Esophagus squamous epithelium (tissue), 5 donors: ENCODE measurements around the gene ACP7. TPM values are rescaled to one million over a fixed set of nuclear protein-coding genes. Genes with fewer than 3 reads are reported as not detected.

Source experiments
- DNase-seq: peaks from one replicate; lab custom pipeline; 2025; lab: John Stamatoyannopoulos, UW
- H3K27ac ChIP-seq, 4 donors: fragments of 200-600 bp; sonication (generic); one replicate each; pipeline ENCODE4 v1.5.1; 2016 to 2019; ENCODE audit warnings: mild to moderate bottlenecking in 1 of 4
- H3K27me3 ChIP-seq, 4 donors: fragments of 200-600 bp; sonication (generic); 1 replicate in 3 of 4; 2 replicates in 1 of 4; pipeline versions ENCODE4 v1.5.1 to v1.6.0; 2017 to 2021; ENCODE audit warnings: antibody characterized with exemption in 1 of 4
- H3K36me3 ChIP-seq, 3 donors: fragments of 200-600 bp; sonication (generic); one replicate each; pipeline ENCODE4 v1.5.1; 2016 to 2019
- H3K4me1 ChIP-seq, 3 donors: fragments of 200-600 bp; sonication (generic); one replicate each; pipeline ENCODE4 v1.5.1; 2017 to 2019
- H3K4me3 ChIP-seq, 4 donors: fragments of 200-600 bp; sonication (generic); 1 replicate in 3 of 4; 2 replicates in 1 of 4; pipeline ENCODE4 v1.5.1; 2016 to 2019; ENCODE audit warnings: mild to moderate bottlenecking in 2 of 4, moderate library complexity in 1 of 4
- H3K9me3 ChIP-seq, 3 donors: fragments of 200-600 bp; sonication (generic); one replicate each; pipeline ENCODE4 v1.5.1; 2016 to 2019
- POLR2A ChIP-seq, 4 donors: fragments of 450-650 bp; IDR thresholded peaks; one replicate each; pipeline ENCODE4 v1.6.1; 2017; ENCODE audit warnings: antibody characterized with exemption in 4 of 4, mild to moderate bottlenecking in 4 of 4, moderate library complexity in 3 of 4
- WGBS, 2 donors: methylation state at CpG; one replicate each; pipeline ENCODE4 v1.1.5; 2018; 5-methylcytosine and 5-hydroxymethylcytosine counted together
- intact Hi-C: fragments of 100-400 bp; cut with DNase I; formaldehyde crosslinking; loops from one replicate; pipeline ENCODE4 v1.15.0; 2022
- total RNA-seq, 4 donors: library from RNA; depleted of rRNA; stranded (reverse); fragments of >200 nt; gene quantifications; one replicate each; pipeline ENCODE4 v1.1.0, GENCODE V29; 2016
- TF ChIP-seq, protein P1 (sequence below), 6 experiments: fragments of 450-650 bp in 4 of 6; fragments of 200-600 bp in 2 of 6; sonication (generic) in 2 of 6; IDR thresholded peaks; one replicate each; pipeline ENCODE4 v1.5.1; 2016 to 2019; ENCODE audit warnings: antibody characterized with exemption in 6 of 6, mild to moderate bottlenecking in 4 of 6, moderate library complexity in 4 of 6
- donor health status: DM: yes; HTN: yes; CAD: no.

Gene ACP7
- total RNA-seq, 4 donors from 2014 or later, result 0.19 to 0.57 (median 0.40) TPM; not detected in 1

DNA sequence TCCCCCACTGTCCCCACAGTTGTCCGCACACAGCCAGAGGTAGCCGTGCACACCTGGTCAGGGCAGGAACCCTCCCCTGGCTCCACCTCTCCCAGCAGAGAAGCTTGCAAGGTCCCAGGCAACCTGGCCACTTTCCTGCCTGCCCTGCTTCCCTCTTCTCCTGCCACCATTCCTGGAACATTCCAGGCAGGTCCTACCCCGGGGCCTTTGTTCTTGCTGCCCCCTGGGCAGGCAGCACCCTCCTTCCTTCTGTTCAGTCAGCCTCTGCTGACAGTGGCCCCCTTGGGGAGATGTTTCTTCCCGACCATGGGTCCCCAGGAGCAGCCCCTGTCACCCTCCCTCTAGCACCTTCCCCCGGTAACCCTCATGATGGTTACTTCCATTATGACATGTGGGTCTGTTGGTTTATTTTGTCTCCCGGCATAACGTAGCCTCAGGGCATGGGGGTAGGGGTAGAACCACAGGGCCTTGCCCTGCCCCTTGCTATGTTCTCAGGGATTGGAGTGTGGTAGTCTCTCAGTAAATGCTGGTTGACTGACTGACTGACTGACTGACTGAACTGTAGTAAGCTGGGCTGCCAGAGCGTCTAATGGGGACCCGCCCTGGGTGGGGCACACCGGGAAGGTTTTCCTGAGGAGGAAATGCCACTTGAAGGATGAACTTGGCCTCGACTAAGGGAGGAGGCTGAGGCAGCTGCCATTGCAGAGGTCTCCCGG lies 52.2 kb downstream of the ACP7 start:
- Histone ChIP-seq H3K27me3 (no peaks in the 10 kb centered on the region), H3K36me3 (no peaks in the 10 kb centered on the region), H3K4me3 (no peak overlapping the region), H3K9me3 (no peaks in the 10 kb centered on the region), H3K27ac (peak overlapping the region; percentile 39 to 68 (median 60)), H3K4me1 (peaks cover 37 to 81% (median 46%) of the 10 kb centered on the region in 3 donors)
- 50 to 68% methylated on average over 8 to 9 of the region's 12 CpGs for WGBS, 2 donors
- intact Hi-C loops, result no loop called here
- TF ChIP-seq POLR2A (IDR thresholded peaks at IDR 0.05), result no peak
- TF ChIP-seq, protein P1, sequence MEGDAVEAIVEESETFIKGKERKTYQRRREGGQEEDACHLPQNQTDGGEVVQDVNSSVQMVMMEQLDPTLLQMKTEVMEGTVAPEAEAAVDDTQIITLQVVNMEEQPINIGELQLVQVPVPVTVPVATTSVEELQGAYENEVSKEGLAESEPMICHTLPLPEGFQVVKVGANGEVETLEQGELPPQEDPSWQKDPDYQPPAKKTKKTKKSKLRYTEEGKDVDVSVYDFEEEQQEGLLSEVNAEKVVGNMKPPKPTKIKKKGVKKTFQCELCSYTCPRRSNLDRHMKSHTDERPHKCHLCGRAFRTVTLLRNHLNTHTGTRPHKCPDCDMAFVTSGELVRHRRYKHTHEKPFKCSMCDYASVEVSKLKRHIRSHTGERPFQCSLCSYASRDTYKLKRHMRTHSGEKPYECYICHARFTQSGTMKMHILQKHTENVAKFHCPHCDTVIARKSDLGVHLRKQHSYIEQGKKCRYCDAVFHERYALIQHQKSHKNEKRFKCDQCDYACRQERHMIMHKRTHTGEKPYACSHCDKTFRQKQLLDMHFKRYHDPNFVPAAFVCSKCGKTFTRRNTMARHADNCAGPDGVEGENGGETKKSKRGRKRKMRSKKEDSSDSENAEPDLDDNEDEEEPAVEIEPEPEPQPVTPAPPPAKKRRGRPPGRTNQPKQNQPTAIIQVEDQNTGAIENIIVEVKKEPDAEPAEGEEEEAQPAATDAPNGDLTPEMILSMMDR (IDR thresholded peaks at IDR 0.05), result no peak
- DNase-seq, result no peak

DNA sequence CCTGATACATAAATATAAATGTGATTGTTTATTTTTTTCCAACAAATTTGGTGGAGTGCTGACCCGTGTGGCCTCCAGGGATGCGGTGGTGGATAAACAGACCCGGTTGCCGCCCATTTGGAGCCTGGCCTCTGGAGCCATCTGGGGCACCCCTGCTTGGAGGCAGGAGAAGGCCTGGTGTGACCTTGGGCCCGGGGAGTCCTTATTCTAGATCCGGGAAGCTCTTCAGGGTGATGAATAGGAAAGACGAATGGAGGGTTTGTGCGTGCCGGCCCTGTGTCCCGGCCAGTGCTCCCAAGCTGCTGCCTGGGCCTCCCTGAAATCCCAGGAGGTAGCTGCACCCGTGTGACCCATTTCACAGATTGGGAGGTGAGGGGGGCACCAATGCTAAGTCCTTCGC lies 53.0 kb downstream of the ACP7 start:
- H3K27ac ChIP-seq, result peak overlapping the region in 2 of 4 donors; percentile 53 to 68
- H3K4me3 ChIP-seq, result no peak overlapping the region
- WGBS, 2 donors, result 73 to 81% methylated on average over 6 to 10 of the region's 12 CpGs

DNA sequence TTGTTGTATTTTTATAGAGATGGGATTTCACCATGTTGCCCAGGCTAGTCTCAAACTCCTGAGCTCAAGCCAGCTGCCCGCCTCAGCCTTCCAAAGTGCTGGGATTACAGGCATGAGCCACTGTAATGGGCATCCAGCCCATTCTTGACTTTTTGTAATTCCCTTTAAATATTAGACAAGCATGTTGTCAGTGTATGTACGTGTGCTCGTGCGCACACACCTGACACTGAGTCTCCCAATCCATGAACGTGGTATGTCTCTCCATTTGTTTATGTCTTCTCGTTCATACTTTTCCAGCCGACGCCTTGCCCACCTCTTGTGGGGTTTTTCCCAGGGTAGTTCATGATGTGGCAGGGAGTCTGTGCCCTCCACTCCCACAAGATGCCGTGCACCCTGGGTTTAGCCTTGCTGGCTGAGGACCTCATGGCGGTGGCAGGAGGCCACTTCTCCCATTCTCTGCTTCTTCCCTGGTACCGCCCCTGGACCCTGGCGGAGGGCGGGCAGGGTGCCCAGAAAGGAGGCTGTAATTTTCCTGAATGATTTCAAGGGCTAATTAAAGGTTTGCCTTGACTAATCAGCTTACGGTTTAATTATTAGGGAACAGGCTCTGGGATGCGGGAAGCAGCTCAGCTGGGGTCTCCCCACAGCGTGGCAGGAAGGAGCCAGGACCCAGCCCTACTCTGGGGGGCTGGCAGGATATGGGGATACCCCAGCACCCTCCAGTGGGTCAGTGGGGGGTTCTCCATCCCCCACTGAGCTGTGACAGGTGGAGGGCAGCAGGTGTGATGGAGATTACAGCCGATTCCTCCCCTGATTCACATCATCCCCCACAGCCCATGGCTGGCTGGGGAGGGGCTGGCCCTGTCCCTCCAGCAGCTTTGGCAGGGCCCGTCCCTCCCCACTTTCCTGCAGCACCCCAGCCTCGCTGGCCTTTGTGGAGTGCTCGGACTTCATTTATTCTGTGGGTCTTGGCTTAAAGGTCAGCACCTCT lies 54.3 kb downstream of the ACP7 start:
- intact Hi-C loops, result no loop called here
- H3K4me1 ChIP-seq, result peaks cover 19 to 68% (median 33%) of the 10 kb centered on the region in 3 donors
- H3K27ac ChIP-seq, result peak overlapping the region in 1 of 4 donors; percentile 15
- no peak for DNase-seq
- no peaks in the 10 kb centered on the region for H3K36me3 ChIP-seq
- no peak overlapping the region for H3K4me3 ChIP-seq
- TF ChIP-seq, protein P1 (IDR thresholded peaks at IDR 0.05), result no peak
- TF ChIP-seq POLR2A (IDR thresholded peaks at IDR 0.05), result no peak
- WGBS, 2 donors, result 86% methylated on average over 11 to 14 of the region's 20 CpGs
- H3K27me3 ChIP-seq, result no peaks in the 10 kb centered on the region
- no peaks in the 10 kb centered on the region for H3K9me3 ChIP-seq

More for the DNA sequence above, 53.0 kb downstream of the ACP7 start:
- Histone ChIP-seq H3K9me3 (no peaks in the 10 kb centered on the region), H3K36me3 (no peaks in the 10 kb centered on the region), H3K27me3 (no peaks in the 10 kb centered on the region), H3K4me1 (peaks cover 30 to 75% (median 39%) of the 10 kb centered on the region in 3 donors)
- DNase-seq, result no peak
- intact Hi-C loops, result no loop called here
- no peak for TF ChIP-seq POLR2A (IDR thresholded peaks at IDR 0.05)
- TF ChIP-seq, protein P1 (IDR thresholded peaks at IDR 0.05), result no peak

DNA sequence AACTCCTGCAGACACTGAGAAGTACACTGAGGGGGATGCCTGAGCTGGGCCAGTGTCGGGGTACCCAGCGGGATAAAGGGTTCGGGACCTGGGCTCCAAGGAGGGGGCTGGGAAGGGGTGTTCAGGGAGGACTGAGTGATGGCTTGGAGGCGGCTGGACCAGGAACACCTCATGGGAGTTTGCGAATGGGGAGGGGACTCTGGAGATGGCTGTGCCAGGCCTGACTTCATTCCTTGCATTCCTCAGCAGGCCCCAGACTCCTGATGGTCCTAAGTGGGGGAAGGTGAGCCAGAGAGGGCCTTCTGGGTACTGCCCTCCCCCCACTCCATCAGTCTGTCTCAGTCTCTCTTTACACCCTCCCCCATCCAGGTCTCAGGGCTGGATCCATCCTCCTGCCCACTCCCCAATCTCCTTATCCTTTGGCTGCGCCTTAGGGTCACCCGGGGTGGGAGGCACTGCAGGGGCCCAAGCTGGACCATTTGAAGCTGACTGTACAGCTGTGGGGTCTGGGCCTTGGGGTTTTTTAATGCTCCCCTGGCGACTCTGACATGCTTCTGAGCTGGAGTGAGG lies 55.2 kb downstream of the ACP7 start:
- 50 to 90% methylated on average over 1 to 7 of the region's 8 CpGs for whole genome bisulfite sequencing, 2 donors
- Histone ChIP-seq H3K27me3 (no peaks in the 10 kb centered on the region), H3K4me1 (peaks cover 20 to 71% (median 34%) of the 10 kb centered on the region in 3 donors), H3K4me3 (no peak overlapping the region), H3K27ac (peak overlapping the region in 2 of 4 donors; percentile 22 to 30), H3K36me3 (no peaks in the 10 kb centered on the region), H3K9me3 (no peaks in the 10 kb centered on the region)
- intact Hi-C loops, result no loop called here
- no peak for TF ChIP-seq POLR2A (IDR thresholded peaks at IDR 0.05)
- TF ChIP-seq, protein P1 (IDR thresholded peaks at IDR 0.05), result no peak
- DNase-seq, result no peak
